Effector memory CD8-positive, alpha-beta T cell (primary cell): ENCODE measurements around the gene POU4F2.
A peak's percentile ranks its signal among the peaks of the same experiment; 100 is the strongest.
"Not testable (repeated sequence)": the region's sequence is repeated elsewhere in the genome, so short reads cannot be mapped to it uniquely, and the experiment has no call there.

Experiments
- ATAC-seq: fragments of 150-1000 bp; cut with Tn5 transposase; replicated peaks from 2 replicates; pipeline ENCODE4 v1.10.0; 2021; ENCODE audit warnings: mild to moderate bottlenecking, moderate library complexity
- DNase-seq, 3 experiments: peaks; one replicate each; pipeline ENCODE4 v3.0.0; 2021
- H3K27ac Mint-ChIP-seq, 2 donors: one replicate each; pipeline ENCODE4 v1.8.0; 2022; ENCODE audit warnings: mild to moderate bottlenecking in 2 of 2, mixed read lengths in 2 of 2, moderate library complexity in 2 of 2
- H3K27me3 Mint-ChIP-seq, 2 donors: one replicate each; pipeline ENCODE4 v1.8.0; 2022; ENCODE audit warnings: mixed read lengths in 2 of 2
- H3K36me3 Mint-ChIP-seq: one replicate; pipeline ENCODE4 v1.8.0; 2022; ENCODE audit warnings: mild to moderate bottlenecking, moderate library complexity, mixed read lengths; ENCODE audit not compliant: insufficient read depth
- H3K4me1 Mint-ChIP-seq, 2 donors: one replicate each; pipeline ENCODE4 v1.8.0; 2022; ENCODE audit warnings: low read depth in 2 of 2, mixed read lengths in 2 of 2
- H3K4me3 Mint-ChIP-seq, 2 donors: one replicate each; pipeline ENCODE4 v1.8.0; 2022; ENCODE audit warnings: mild to moderate bottlenecking in 2 of 2, mixed read lengths in 2 of 2, moderate library complexity in 2 of 2
- H3K9me3 Mint-ChIP-seq, 2 donors: one replicate each; pipeline ENCODE4 v1.8.0; 2022; ENCODE audit warnings: mixed read lengths in 2 of 2

POU4F2 gene

GRCh38 chr4:146643812-146644401 lies 5.2 kb downstream of the POU4F2 start:
- peaks cover 3% of the 10 kb centered on the region for H3K36me3 Mint-ChIP-seq
- H3K9me3 Mint-ChIP-seq = no peaks in the 10 kb centered on the region
- DNase-seq (no peak), ATAC-seq (no peak)
- no peak overlapping the region for H3K27ac Mint-ChIP-seq
- no peak overlapping the region for H3K4me3 Mint-ChIP-seq
- H3K4me1 Mint-ChIP-seq = peaks cover 5 to 13% of the 10 kb centered on the region in 2 donors
- H3K27me3 Mint-ChIP-seq = peaks cover 83 to 100% of the 10 kb centered on the region in 2 donors

DNA sequence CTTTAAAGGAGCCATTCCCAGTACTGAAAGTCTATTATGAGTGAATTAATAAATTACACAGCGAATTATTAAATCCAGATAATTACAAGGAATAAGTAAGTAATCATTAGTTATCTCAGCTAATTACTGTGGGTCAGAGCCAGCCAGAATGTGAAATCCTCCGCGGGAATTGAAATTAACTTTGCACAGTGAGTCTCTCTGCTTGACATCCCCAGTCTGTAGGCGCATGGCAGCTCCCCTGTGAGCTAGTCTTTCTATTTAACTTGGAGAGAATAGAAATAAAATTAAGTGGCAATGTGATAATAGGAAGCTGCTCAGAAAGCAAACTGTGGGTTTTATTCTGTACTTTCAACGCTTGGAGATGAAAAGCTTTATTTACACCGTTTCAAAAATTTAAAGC lies 7.2 kb downstream of the POU4F2 start:
- Mint-ChIP-seq H3K27me3 (peaks cover 78 to 100% of the 10 kb centered on the region in 2 donors), H3K9me3 (no peaks in the 10 kb centered on the region), H3K36me3 (no peaks in the 10 kb centered on the region), H3K4me3 (no peak overlapping the region), H3K4me1 (peaks cover 0 to 6% of the 10 kb centered on the region in 2 donors), H3K27ac (no peak overlapping the region)
- DNase-seq = no peak
- ATAC-seq = no peak

DNA sequence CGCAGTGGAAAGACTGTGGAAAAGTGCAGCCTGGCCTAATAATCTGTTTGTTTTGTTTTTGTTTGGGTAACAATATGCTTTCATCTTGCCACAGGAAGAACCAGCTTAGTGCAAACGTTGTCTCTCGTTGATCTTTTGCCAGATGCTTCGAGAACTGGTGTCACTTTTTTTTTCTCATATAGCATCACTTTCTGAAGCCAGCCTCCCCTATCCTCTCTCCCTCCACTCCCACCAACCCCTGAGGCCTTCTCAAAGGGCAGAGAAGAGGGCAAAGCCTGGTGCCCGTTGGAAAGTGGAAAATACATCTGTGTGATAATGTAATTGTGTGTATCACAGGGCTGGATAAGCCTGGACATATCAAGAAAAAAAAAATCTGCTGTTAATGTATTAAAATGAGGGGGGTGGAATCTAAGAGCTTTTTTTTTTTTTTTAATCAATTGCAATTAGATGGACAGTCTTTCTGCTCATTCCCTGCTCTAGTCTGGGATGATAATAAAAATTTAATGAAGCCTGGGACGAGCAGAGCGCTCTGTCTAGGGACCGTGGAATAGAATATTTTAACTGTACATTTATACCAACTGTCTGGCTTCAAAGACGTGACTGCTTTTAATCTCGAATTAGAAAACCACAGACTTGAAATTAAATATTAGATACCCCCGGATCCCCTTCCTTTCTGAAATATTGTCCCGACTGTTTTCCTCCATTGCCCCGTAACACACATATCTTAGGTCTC lies 8.1 kb downstream of the POU4F2 start:
- DNase-seq (no peak), ATAC-seq (no peak)
- Mint-ChIP-seq H3K4me1 (peaks cover 0 to 6% of the 10 kb centered on the region in 2 donors), H3K9me3 (no peaks in the 10 kb centered on the region), H3K4me3 (no peak overlapping the region), H3K27me3 (peaks cover 72 to 100% of the 10 kb centered on the region in 2 donors), H3K27ac (no peak overlapping the region), H3K36me3 (no peaks in the 10 kb centered on the region)

DNA sequence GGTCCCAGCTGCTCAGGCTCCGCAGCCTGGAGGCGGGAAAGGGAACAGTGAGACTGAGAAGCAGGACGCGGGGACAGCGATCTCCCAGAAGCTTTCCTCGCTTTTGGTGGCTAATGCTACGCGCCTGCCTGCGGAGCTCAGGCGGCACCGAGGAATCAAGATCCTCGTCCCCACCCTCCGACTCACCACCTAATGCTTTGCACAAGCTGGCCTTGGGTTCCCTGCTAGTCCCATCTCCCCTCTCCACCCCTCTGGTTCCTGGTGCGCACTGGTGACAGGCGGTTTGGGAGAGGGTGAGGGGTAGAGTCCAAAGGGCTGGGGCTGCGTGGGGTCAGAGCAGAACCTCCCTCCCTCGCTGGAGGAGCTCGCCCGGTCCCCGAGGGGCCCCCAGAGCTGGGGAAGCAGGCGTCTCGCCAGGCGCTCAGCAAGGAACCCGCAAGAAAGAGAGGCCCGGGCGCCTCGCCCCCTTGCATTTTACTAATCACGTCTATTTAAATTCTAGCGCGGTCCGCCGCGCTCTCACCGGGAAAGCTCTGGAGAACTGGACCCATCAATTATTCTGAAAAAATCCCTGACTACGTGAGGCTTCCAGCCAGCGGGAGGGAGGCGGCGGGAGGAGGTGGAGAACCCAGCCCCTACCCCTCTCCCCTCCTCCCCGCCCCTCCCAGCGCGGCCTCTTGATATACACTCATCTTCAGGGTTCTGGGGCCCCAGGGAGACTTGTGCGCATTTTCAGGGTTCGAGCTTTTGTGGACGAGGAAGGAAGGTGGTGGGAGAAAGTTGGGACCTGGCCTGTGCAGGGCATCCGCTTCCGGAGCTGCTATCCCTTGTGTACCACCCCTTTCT lies 9.1 kb downstream of the POU4F2 start:
- DNase-seq = no peak
- Mint-ChIP-seq H3K4me3 (no peak overlapping the region), H3K4me1 (peaks cover 0 to 6% of the 10 kb centered on the region in 2 donors), H3K27ac (no peak overlapping the region), H3K27me3 (peaks cover 71 to 100% of the 10 kb centered on the region in 2 donors), H3K9me3 (peaks cover 0 to 4% of the 10 kb centered on the region in 2 donors), H3K36me3 (no peaks in the 10 kb centered on the region)
- no peak for ATAC-seq

- DNase-seq (no peak), ATAC-seq (no peak)
- Mint-ChIP-seq H3K9me3 (peaks cover 0 to 4% of the 10 kb centered on the region in 2 donors), H3K4me3 (no peak overlapping the region), H3K36me3 (no peaks in the 10 kb centered on the region), H3K4me1 (peaks cover 0 to 6% of the 10 kb centered on the region in 2 donors), H3K27ac (no peak overlapping the region), H3K27me3 (peaks cover 71 to 100% of the 10 kb centered on the region in 2 donors)
Measured at GRCh38 chr4:146648461-146648783, 9.7 kb downstream of the POU4F2 start.

DNA sequence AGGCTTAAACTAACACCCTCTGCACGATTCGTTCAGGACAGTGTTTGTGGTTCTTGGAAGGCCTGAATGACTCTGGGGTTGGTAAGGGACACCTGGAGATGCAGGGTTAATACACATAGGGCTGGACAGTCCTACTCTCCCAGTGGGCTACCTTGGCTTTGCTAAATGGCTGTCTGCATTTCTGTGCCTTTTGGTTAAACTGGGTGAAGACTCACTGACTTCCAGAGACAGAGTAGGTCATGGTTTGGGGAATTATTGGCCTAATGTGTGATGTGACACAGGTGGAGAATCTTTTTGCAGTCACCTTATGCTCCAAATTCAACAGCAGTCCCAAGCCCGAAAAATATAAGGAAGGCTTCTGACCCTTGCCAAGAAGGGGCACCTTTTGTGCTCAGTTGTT lies 10.5 kb downstream of the POU4F2 start:
- Mint-ChIP-seq H3K27me3 (peaks cover 70 to 100% of the 10 kb centered on the region in 2 donors), H3K9me3 (peaks cover 0 to 4% of the 10 kb centered on the region in 2 donors), H3K27ac (no peak overlapping the region), H3K4me1 (peaks cover 0 to 8% of the 10 kb centered on the region in 2 donors), H3K36me3 (no peaks in the 10 kb centered on the region), H3K4me3 (no peak overlapping the region)
- ATAC-seq (no peak), DNase-seq (no peak)

GRCh38 chr4:146650034-146650433 lies 11.3 kb downstream of the POU4F2 start:
- no peak overlapping the region for H3K4me3 Mint-ChIP-seq
- H3K4me1 Mint-ChIP-seq = peaks cover 5 to 12% of the 10 kb centered on the region in 2 donors
- peaks cover 0 to 4% of the 10 kb centered on the region in 2 donors for H3K9me3 Mint-ChIP-seq
- DNase-seq (no peak), ATAC-seq (no peak)
- no peaks in the 10 kb centered on the region for H3K36me3 Mint-ChIP-seq
- H3K27me3 Mint-ChIP-seq = peaks cover 68 to 100% of the 10 kb centered on the region in 2 donors
- H3K27ac Mint-ChIP-seq = no peak overlapping the region

- peaks cover 59 to 83% of the 10 kb centered on the region in 2 donors for H3K27me3 Mint-ChIP-seq
Measured at GRCh38 chr4:146654687-146655520, 16.2 kb downstream of the POU4F2 start.

DNA sequence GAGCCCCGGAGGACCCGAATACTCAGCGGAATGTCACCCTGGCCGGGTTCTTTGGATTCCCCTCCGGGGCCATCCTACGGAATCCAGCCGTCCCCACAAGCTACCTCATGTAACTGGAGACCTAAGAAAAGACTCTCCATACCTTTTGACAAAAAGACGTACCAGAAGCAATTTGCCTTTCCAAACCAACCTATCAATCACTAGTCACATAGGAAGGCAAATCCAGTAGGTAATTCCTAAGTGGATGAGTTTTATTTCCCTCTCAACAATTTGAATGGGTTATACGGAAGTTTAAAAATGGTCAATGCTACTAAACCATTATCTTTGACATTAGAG lies 16.8 kb downstream of the POU4F2 start:
- Mint-ChIP-seq H3K27me3 (peaks cover 60 to 82% of the 10 kb centered on the region in 2 donors), H3K4me1 (peaks cover 5 to 11% of the 10 kb centered on the region in 2 donors), H3K27ac (no peak overlapping the region), H3K4me3 (peak overlapping the region; percentile 6 to 59), H3K9me3 (peaks cover 0 to 4% of the 10 kb centered on the region in 2 donors), H3K36me3 (no peaks in the 10 kb centered on the region)
- DNase-seq (no peak), ATAC-seq (no peak)

More at GRCh38 chr4:146654687-146655520, 16.2 kb downstream of the POU4F2 start:
- H3K9me3 Mint-ChIP-seq = peaks cover 0 to 4% of the 10 kb centered on the region in 2 donors
- H3K4me3 Mint-ChIP-seq = peak overlapping the region; percentile 59 to 64
- H3K4me1 Mint-ChIP-seq = peaks cover 5 to 11% of the 10 kb centered on the region in 2 donors
- H3K36me3 Mint-ChIP-seq = no peaks in the 10 kb centered on the region
- no peak overlapping the region for H3K27ac Mint-ChIP-seq
- DNase-seq = no peak
- ATAC-seq = no peak

GRCh38 chr4:146661367-146661766 lies 22.7 kb downstream of the POU4F2 start:
- no peak overlapping the region for H3K4me3 Mint-ChIP-seq
- no peaks in the 10 kb centered on the region for H3K4me1 Mint-ChIP-seq

DNA sequence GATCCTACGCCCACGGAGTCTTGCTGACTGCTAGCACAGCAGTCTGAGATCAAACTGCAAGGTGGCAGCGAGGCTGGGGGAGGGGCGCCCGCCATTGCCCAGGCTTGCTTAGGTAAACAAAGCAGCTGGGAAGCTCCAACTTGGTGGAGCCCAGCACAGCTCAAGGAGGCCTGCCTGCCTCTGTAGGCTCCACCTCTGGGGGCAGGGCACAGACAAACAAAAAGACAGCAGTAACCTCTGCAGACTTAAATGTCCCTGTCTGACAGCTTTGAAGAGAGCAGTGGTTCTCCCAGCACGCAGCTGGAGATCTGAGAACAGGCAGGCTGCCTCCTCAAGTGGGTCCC lies 25.2 kb downstream of the POU4F2 start:
- H3K27me3 Mint-ChIP-seq, H3K4me3 Mint-ChIP-seq, H3K9me3 Mint-ChIP-seq, H3K4me1 Mint-ChIP-seq, H3K27ac Mint-ChIP-seq, ATAC-seq, H3K36me3 Mint-ChIP-seq, DNase-seq: not testable (repeated sequence)

More at GRCh38 chr4:146661367-146661766, 22.7 kb downstream of the POU4F2 start:
- Mint-ChIP-seq H3K27me3 (peaks cover 21 to 24% of the 10 kb centered on the region in 2 donors), H3K36me3 (no peaks in the 10 kb centered on the region), H3K27ac (no peak overlapping the region), H3K9me3 (no peaks in the 10 kb centered on the region)
- no peak for ATAC-seq
- DNase-seq = no peak

GRCh38 chr4:146674829-146675570 lies 36.3 kb downstream of the POU4F2 start:
- Mint-ChIP-seq H3K4me1 (no peaks in the 10 kb centered on the region), H3K27ac (no peak overlapping the region), H3K36me3 (no peaks in the 10 kb centered on the region), H3K9me3 (peaks cover 0 to 1% of the 10 kb centered on the region in 2 donors), H3K4me3 (no peak overlapping the region), H3K27me3 (peaks cover 8 to 9% of the 10 kb centered on the region in 2 donors)
- no peak for ATAC-seq
- no peak for DNase-seq
